Trophoblast cell (in vitro differentiated cells and primary cell): ENCODE measurements around the gene CD302.
"Not testable (repeated sequence)": the region's sequence is repeated elsewhere in the genome, so short reads cannot be mapped to it uniquely, and the experiment has no call there.

Experiments
- DNase-seq, 2 donors: peaks; one replicate each; pipeline ENCODE4 v3.0.0-alpha.2; 2016
- H2AFZ ChIP-seq: 2 replicates; pipeline ENCODE4 v1.6.1; 2013; ENCODE audit warnings: low read length, moderate library complexity, mild to moderate bottlenecking; ENCODE audit not compliant: insufficient read depth, poor library complexity
- H2AK5ac ChIP-seq: 2 replicates; pipeline ENCODE4 v1.6.1; 2013; ENCODE audit warnings: mild to moderate bottlenecking, low read length
- H2BK120ac ChIP-seq: 2 replicates; pipeline ENCODE4 v1.6.1; 2013; ENCODE audit warnings: low read length, mild to moderate bottlenecking, moderate library complexity; ENCODE audit not compliant: insufficient read depth, poor library complexity
- H2BK12ac ChIP-seq: 2 replicates; pipeline ENCODE4 v1.6.1; 2013; ENCODE audit warnings: mild to moderate bottlenecking, low read length, moderate library complexity
- H2BK5ac ChIP-seq: 2 replicates; pipeline ENCODE4 v1.6.1; 2013; ENCODE audit warnings: low read length, low read depth, moderate library complexity, mild to moderate bottlenecking; ENCODE audit not compliant: poor library complexity
- H3K14ac ChIP-seq: 2 replicates; pipeline ENCODE4 v1.6.1; 2013; ENCODE audit warnings: mild to moderate bottlenecking, low read length
- H3K18ac ChIP-seq: 2 replicates; pipeline ENCODE4 v1.6.1; 2013; ENCODE audit warnings: mild to moderate bottlenecking, low read length
- H3K23ac ChIP-seq: 2 replicates; pipeline ENCODE4 v1.6.1; 2013; ENCODE audit warnings: low read length
- H3K27ac ChIP-seq: 2 replicates; pipeline ENCODE4 v1.5.1; 2013; ENCODE audit warnings: low read depth, mild to moderate bottlenecking, inconsistent platforms, low read length, moderate library complexity
- H3K27me3 ChIP-seq: 2 replicates; pipeline ENCODE4 v1.6.1; 2013; ENCODE audit warnings: inconsistent platforms, mild to moderate bottlenecking, low read length, moderate library complexity; ENCODE audit not compliant: insufficient read depth
- H3K36me3 ChIP-seq, 2 experiments: 1 replicate in 1 of 2; 2 replicates in 1 of 2; pipeline ENCODE4 v1.6.1; 2013; ENCODE audit warnings: low read length in 2 of 2, mild to moderate bottlenecking in 2 of 2, moderate library complexity in 1 of 2; ENCODE audit not compliant: insufficient read depth in 2 of 2, control insufficient read depth in 1 of 2
- H3K4ac ChIP-seq: 2 replicates; pipeline ENCODE4 v1.6.1; 2013; ENCODE audit warnings: low read depth, mild to moderate bottlenecking, low read length, moderate library complexity
- H3K4me1 ChIP-seq, 2 experiments: 1 replicate in 1 of 2; 2 replicates in 1 of 2; pipeline ENCODE4 v1.6.1; 2013; ENCODE audit warnings: low read length in 2 of 2, mild to moderate bottlenecking in 2 of 2, moderate library complexity in 1 of 2; ENCODE audit not compliant: insufficient read depth in 2 of 2, control insufficient read depth in 1 of 2
- H3K4me2 ChIP-seq: 2 replicates; pipeline ENCODE4 v1.6.1; 2013; ENCODE audit warnings: inconsistent platforms, mild to moderate bottlenecking, low read length, moderate library complexity
- H3K4me3 ChIP-seq: 2 replicates; pipeline ENCODE4 v1.5.1; 2013; ENCODE audit warnings: mild to moderate bottlenecking, low read depth, low read length, inconsistent platforms
- H3K79me1 ChIP-seq: one replicate; pipeline ENCODE4 v1.6.1; 2013; ENCODE audit warnings: low read length
- H3K79me2 ChIP-seq: 2 replicates; pipeline ENCODE4 v1.6.1; 2013; ENCODE audit warnings: low read length, mild to moderate bottlenecking; ENCODE audit not compliant: control insufficient read depth, insufficient read depth, poor library complexity
- H3K9ac ChIP-seq: 2 replicates; pipeline ENCODE4 v1.6.1; 2013; ENCODE audit warnings: mild to moderate bottlenecking, low read length
- H3K9me3 ChIP-seq: 2 replicates; pipeline ENCODE4 v1.6.1; 2013; ENCODE audit warnings: low read depth, mild to moderate bottlenecking, control low read depth, inconsistent platforms, low read length; ENCODE audit not compliant: insufficient read depth
- H4K12ac ChIP-seq: 2 replicates; pipeline ENCODE4 v1.6.1; 2013; ENCODE audit warnings: low read depth, mild to moderate bottlenecking, low read length, moderate library complexity
- H4K8ac ChIP-seq: 2 replicates; pipeline ENCODE4 v1.6.1; 2013; ENCODE audit warnings: low read depth, mild to moderate bottlenecking, low read length, moderate library complexity
- H4K91ac ChIP-seq: one replicate; pipeline ENCODE4 v1.6.1; 2013; ENCODE audit warnings: low read depth, mild to moderate bottlenecking, low read length, moderate library complexity
- WGBS: extraction: QIAGEN DNeasy Blood & Tissue Kit; methylation state at CpG from one replicate; pipeline ENCODE4 v1.1.7; 2013; ENCODE audit warnings: missing lambda C conversion rate; ENCODE audit not compliant: insufficient read length, insufficient coverage; ENCODE audit errors: extremely low coverage; 5-methylcytosine and 5-hydroxymethylcytosine counted together

CD302 gene

DNA sequence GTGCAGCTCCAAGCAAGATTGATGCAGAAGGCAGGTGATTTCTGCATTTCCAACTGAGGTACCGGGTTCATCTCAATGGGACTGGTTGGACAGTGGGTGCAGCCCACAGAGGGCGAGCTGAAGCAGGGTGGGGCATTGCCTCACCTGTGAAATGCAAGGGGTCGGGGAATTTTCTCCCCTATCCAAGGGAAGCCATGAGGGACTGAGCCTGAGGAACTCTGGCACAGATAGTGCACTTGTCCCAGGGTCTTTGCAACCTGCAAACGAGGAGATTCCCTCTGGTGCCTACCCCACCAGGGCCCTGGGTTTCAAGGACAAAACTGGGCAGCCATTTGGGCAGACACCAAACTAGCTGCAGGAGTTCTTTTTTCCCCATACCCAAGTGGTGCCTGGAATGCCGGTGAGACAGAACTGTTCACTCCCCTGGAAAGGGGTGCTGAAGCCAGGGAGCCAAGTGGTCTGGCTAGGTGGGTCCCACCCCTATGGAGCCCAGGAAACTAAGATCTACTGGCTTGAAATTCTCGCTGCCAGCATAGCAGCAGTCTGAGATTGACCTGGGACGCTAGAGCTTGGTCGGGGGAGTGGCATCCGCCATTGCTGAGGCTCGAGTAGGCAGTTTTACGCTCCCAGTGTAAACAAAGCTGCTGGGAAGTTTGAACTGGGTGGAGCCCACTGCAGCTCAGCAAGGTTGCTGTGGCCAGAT, 23.9 kb upstream of the CD302 start:
- H3K4me3 ChIP-seq, H4K12ac ChIP-seq, H3K4ac ChIP-seq, H3K36me3 ChIP-seq, H2AFZ ChIP-seq, H3K4me1 ChIP-seq, DNase-seq, H4K8ac ChIP-seq, H3K79me1 ChIP-seq, H2BK5ac ChIP-seq, H3K79me2 ChIP-seq, H4K91ac ChIP-seq, H3K14ac ChIP-seq, H2BK120ac ChIP-seq, H2AK5ac ChIP-seq, H3K9ac ChIP-seq, H3K27ac ChIP-seq, H2BK12ac ChIP-seq, H3K23ac ChIP-seq, H3K4me2 ChIP-seq, H3K9me3 ChIP-seq, H3K27me3 ChIP-seq, H3K18ac ChIP-seq: not testable (repeated sequence)
- WGBS: no CpG with 5 or more reads among the region's 11 CpGs

DNA sequence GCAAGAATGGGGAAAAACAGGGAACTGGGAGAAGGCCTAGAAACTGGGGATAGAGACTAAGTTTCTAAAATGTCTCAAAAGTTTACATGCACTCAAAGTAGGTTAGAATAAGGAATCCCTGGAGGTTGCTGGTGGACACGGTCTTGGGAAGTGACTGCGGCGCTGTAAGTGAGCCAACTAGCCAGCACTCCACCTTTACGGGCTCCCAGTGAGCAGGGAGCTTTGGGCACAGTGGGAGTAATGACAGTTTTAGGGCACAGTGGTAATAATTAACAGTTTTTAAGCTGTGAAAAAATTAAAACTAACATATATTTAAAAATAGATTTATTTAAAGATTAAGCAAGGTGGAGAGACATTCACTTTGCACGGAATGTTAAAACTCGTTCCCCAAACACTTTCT, 20.9 kb upstream of the CD302 start:
- Histone ChIP-seq H3K79me2 (no peaks in the 10 kb centered on the region), H4K8ac (no peak overlapping the region), H3K4ac (no peak overlapping the region), H3K27ac (no peak overlapping the region), H3K18ac (no peak overlapping the region), H3K9me3 (no peaks in the 10 kb centered on the region), H3K36me3 (no peaks in the 10 kb centered on the region), H4K12ac (no peak overlapping the region), H2AK5ac (no peak overlapping the region), H3K27me3 (no peaks in the 10 kb centered on the region), H4K91ac (no peak overlapping the region), H3K79me1 (no peaks in the 10 kb centered on the region), H2BK120ac (no peak overlapping the region), H3K9ac (no peak overlapping the region), H2BK12ac (no peak overlapping the region), H3K23ac (no peak overlapping the region), H3K4me3 (no peak overlapping the region), H3K4me2 (no peak overlapping the region), H2BK5ac (no peak overlapping the region), H3K4me1 (no peaks in the 10 kb centered on the region), H3K14ac (no peak overlapping the region), H2AFZ (no peak overlapping the region)
- DNase-seq: no peak
- WGBS: 100% methylated on average over 2 of the region's 6 CpGs

DNA sequence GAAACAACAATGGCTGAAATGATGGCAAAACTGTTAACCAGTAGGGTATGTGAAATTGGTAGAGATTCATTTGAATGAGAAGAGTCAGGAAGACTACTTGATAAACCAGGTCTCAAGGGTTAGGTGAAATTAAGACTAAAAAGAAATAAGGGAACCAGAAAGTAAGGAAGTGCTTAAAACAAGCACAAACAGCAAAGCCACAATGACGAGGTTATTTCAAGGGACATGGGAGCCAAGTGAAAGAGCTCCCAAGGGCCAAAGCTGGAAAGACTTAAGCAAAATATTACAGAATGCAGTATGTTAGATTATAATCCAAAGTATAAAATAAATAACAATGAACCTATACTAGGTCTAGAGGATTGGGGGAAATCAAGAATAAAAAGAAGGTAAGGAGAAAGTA, 19.3 kb upstream of the CD302 start:
- Histone ChIP-seq H3K4me3 (no peak overlapping the region), H4K12ac (no peak overlapping the region), H2BK12ac (no peak overlapping the region), H4K91ac (no peak overlapping the region), H4K8ac (no peak overlapping the region), H2BK120ac (no peak overlapping the region), H3K79me2 (no peaks in the 10 kb centered on the region), H3K36me3 (no peaks in the 10 kb centered on the region), H3K4me2 (no peak overlapping the region), H3K27ac (no peak overlapping the region), H3K4me1 (no peaks in the 10 kb centered on the region), H3K9me3 (no peaks in the 10 kb centered on the region), H2AK5ac (no peak overlapping the region), H3K14ac (no peak overlapping the region), H3K27me3 (no peaks in the 10 kb centered on the region), H3K23ac (no peak overlapping the region), H3K18ac (no peak overlapping the region), H3K4ac (no peak overlapping the region), H2AFZ (no peak overlapping the region), H3K9ac (no peak overlapping the region), H3K79me1 (no peaks in the 10 kb centered on the region), H2BK5ac (no peak overlapping the region)
- DNase-seq: no peak
- WGBS: no CpG with 5 or more reads among the region's 1 CpG

DNA sequence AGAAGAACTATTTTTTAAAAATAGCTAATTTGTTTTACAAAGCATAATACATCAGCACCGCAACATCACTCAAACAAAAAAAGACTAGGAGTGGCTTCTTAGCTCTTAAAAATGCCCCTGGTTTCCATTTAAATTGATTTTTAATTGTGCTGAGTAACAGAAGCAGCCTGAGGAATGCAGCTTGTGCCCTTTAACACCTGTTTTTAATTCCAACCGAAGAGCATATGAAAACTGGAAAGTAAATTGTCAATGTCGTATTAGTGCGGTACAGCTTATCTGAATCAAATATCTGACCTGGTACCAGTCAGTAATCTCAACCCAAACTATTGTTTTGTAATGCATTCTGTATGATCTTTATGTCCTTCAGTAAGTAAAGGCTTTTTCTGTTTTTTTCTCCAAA, 13.2 kb upstream of the CD302 start:
- H2BK12ac ChIP-seq: no peak overlapping the region
- no peak overlapping the region for H2AFZ ChIP-seq
- H3K9ac ChIP-seq: no peak overlapping the region
- no CpG with 5 or more reads among the region's 4 CpGs for WGBS
- no peak overlapping the region for H3K23ac ChIP-seq
- no peak overlapping the region for H3K18ac ChIP-seq
- H4K91ac ChIP-seq: no peak overlapping the region
- no peak overlapping the region for H3K4me2 ChIP-seq
- H3K4ac ChIP-seq: no peak overlapping the region
- no peak overlapping the region for H2BK120ac ChIP-seq
- H4K12ac ChIP-seq: no peak overlapping the region
- no peaks in the 10 kb centered on the region for H3K27me3 ChIP-seq
- no peak overlapping the region for H3K14ac ChIP-seq
- no peak overlapping the region for H3K27ac ChIP-seq
- H3K79me1 ChIP-seq: no peaks in the 10 kb centered on the region
- H2BK5ac ChIP-seq: no peak overlapping the region
- no peak overlapping the region for H4K8ac ChIP-seq
- H3K79me2 ChIP-seq: no peaks in the 10 kb centered on the region
- no peak overlapping the region for H2AK5ac ChIP-seq
- H3K4me3 ChIP-seq: no peak overlapping the region
- no peak for DNase-seq
- H3K36me3 ChIP-seq: no peaks in the 10 kb centered on the region
- H3K9me3 ChIP-seq: no peaks in the 10 kb centered on the region
- H3K4me1 ChIP-seq: no peaks in the 10 kb centered on the region
